ENCODE results near the gene TBC1D2. TPM values are rescaled to one million over a fixed set of nuclear protein-coding genes. Genes with fewer than 3 reads are reported as not detected.

The TBC1D2 gene
- total RNA-seq, 4 donors from 2014 or later, result 4.9 to 9.8 (median 7.8) TPM

- TF ChIP-seq POLR2AphosphoS5 (IDR thresholded peaks at IDR 0.05), result no peak
- TF ChIP-seq CTCF (IDR thresholded peaks at IDR 0.05), result no peak
- no peak for TF ChIP-seq POLR2A (IDR thresholded peaks at IDR 0.05)
- TF ChIP-seq EP300 (IDR thresholded peaks at IDR 0.05), result no peak
- Histone ChIP-seq H3K36me3 (peaks cover 0 to 42% of the 10 kb centered on the region in 2 donors), H3K4me3 (no peak overlapping the region), H3K9me3 (no peaks in the 10 kb centered on the region), H3K27me3 (no peaks in the 10 kb centered on the region), H3K27ac (no peak overlapping the region), H3K4me1 (no peaks in the 10 kb centered on the region)
- 40 to 58% methylated on average over 3 of the region's 9 CpGs for WGBS, 2 donors (ENCODE audit: low coverage in 1 of 2)
- no peak for ATAC-seq
These were observed 21.1 kb downstream of the TBC1D2 start for GRCh38 chr9:98234245-98234825.

GRCh38 chr9:98232926-98233325 is 22.5 kb downstream of the TBC1D2 start:
- 100% methylated on average over 2 to 3 of the region's 5 CpGs for WGBS, 2 donors (ENCODE audit: low coverage in 1 of 2)
- peaks cover 0 to 56% of the 10 kb centered on the region in 2 donors for H3K36me3 ChIP-seq
- no peaks in the 10 kb centered on the region for H3K4me1 ChIP-seq
- no peak overlapping the region for H3K4me3 ChIP-seq
- H3K9me3 ChIP-seq, result no peaks in the 10 kb centered on the region
- TF ChIP-seq EP300 (IDR thresholded peaks at IDR 0.05) (no peak), POLR2A (IDR thresholded peaks at IDR 0.05) (no peak), POLR2AphosphoS5 (IDR thresholded peaks at IDR 0.05) (no peak), CTCF (IDR thresholded peaks at IDR 0.05) (no peak)
- no peak for ATAC-seq
- H3K27me3 ChIP-seq, result no peaks in the 10 kb centered on the region
- no peak overlapping the region for H3K27ac ChIP-seq

GRCh38 chr9:98231770-98232478 is 23.5 kb downstream of the TBC1D2 start:
- Histone ChIP-seq H3K4me3 (no peak overlapping the region), H3K9me3 (no peaks in the 10 kb centered on the region), H3K36me3 (peaks cover 0 to 66% of the 10 kb centered on the region in 2 donors), H3K27me3 (no peaks in the 10 kb centered on the region), H3K4me1 (no peaks in the 10 kb centered on the region), H3K27ac (no peak overlapping the region)
- 66 to 72% methylated on average over 4 to 6 of the region's 6 CpGs for WGBS, 2 donors (ENCODE audit: low coverage in 1 of 2)
- TF ChIP-seq POLR2A (IDR thresholded peaks at IDR 0.05) (no peak), CTCF (IDR thresholded peaks at IDR 0.05) (no peak), POLR2AphosphoS5 (IDR thresholded peaks at IDR 0.05) (no peak)
- ATAC-seq, result no peak

GRCh38 chr9:98230789-98231188 is 24.7 kb downstream of the TBC1D2 start:
- Histone ChIP-seq H3K4me1 (no peaks in the 10 kb centered on the region), H3K9me3 (no peaks in the 10 kb centered on the region), H3K4me3 (no peak overlapping the region), H3K27ac (no peak overlapping the region), H3K27me3 (no peaks in the 10 kb centered on the region), H3K36me3 (peaks cover 0 to 76% of the 10 kb centered on the region in 2 donors)
- 90 to 100% methylated on average over 1 to 2 of the region's 6 CpGs for WGBS, 2 donors (ENCODE audit: low coverage in 1 of 2)
- no peak for ATAC-seq
- TF ChIP-seq EP300 (IDR thresholded peaks at IDR 0.05), result no peak
- no peak for TF ChIP-seq POLR2A (IDR thresholded peaks at IDR 0.05)
- no peak for TF ChIP-seq POLR2AphosphoS5 (IDR thresholded peaks at IDR 0.05)
- no peak for TF ChIP-seq CTCF (IDR thresholded peaks at IDR 0.05)

GRCh38 chr9:98230304-98230703 is 25.1 kb downstream of the TBC1D2 start:
- H3K4me3 ChIP-seq, result no peak overlapping the region
- 96 to 100% methylated on average over 2 of the region's 6 CpGs for WGBS, 2 donors (ENCODE audit: low coverage in 1 of 2)
- no peak for ATAC-seq
- no peaks in the 10 kb centered on the region for H3K27me3 ChIP-seq
- H3K4me1 ChIP-seq, result no peaks in the 10 kb centered on the region
- no peaks in the 10 kb centered on the region for H3K9me3 ChIP-seq
- peaks cover 0 to 76% of the 10 kb centered on the region in 2 donors for H3K36me3 ChIP-seq
- H3K27ac ChIP-seq, result no peak overlapping the region
- TF ChIP-seq CTCF (IDR thresholded peaks at IDR 0.05) (no peak), EP300 (IDR thresholded peaks at IDR 0.05) (no peak), POLR2A (IDR thresholded peaks at IDR 0.05) (no peak), POLR2AphosphoS5 (IDR thresholded peaks at IDR 0.05) (no peak)

Data from gastroesophageal sphincter (tissue), 4 donors.